ENCODE data around the gene KCNQ1. TPM values are rescaled to one million over a fixed set of nuclear protein-coding genes. Genes with fewer than 3 reads are reported as not detected.

Gene KCNQ1
- polyA plus RNA-seq, 1 donor from 2014 or later = not detected

DNA sequence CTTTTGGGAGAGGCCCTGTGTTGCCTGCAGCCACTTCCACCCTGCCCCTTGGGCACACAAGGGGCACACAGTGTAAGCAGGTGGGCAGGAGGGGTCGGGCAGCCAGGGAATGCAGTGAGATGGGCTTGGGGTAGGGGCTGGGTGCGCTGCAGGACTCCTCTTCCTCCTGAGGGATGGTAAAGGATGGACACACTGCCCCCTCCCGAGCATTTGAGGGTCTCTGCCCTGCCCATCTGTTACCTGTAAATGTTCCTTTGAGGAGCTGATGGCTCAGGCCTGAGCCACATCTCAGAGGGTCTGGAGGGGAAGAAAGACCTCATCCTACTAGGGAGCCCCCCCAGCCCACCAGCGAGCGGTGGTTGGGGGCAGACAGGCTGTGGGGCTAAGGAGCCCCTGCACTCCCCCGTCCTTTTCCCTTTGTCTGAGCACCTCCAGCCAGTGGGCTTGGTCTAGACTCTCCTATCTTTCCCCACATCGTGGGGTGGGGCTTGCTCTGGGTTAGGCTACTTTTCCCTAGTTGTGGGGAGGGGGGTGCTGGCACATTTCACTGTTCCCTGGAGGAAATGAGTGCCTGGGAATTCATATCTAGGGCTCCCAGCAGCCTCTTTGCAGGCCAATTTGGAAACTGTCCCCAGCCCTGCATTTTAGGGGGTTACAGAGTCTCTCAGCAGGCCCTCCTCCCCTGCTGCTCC lies 46.0 kb upstream of the KCNQ1 start:
- H3K4me3 ChIP-seq (ENCODE audit: low read length) = peak overlapping the region; percentile 86
- H3K36me3 ChIP-seq (ENCODE audit: insufficient read depth, low read length) = no peaks in the 10 kb centered on the region
- peak overlapping the region; percentile 98 for H3K9ac ChIP-seq (ENCODE audit: low read length)

DNA sequence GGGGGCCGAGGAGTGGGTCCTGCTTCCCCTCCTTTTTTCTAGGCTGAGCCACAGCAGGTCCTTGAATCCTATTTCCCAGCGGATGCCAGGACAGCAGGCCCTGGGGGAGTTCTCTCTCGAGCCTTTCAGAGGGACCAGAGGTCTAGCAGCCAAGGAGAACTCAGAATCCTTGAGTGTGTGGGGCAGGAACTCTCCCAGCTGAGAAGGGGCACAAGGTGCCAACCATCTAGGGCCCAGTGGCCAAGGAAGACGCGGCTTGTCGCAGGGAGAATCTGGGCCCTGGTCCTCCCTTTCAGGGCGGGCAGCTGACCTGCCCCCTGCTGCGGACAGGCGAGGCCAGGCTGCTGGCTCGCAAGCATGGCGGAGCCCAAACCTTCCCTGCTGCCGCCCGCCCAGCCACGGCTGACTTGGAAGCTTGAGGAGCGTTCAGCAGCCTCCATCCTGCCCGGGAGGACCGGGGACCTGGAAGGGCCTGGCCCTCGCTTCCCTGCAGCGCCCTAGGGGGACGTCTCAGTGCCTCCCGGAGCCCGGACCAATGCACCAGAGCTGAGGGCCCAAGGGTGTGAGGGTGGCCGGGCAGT lies 45.2 kb upstream of the KCNQ1 start:
- H3K9me3 ChIP-seq (ENCODE audit: low read length) = no peaks in the 10 kb centered on the region
- H2AFZ ChIP-seq (ENCODE audit: low read depth, low read length) = peak overlapping the region; percentile 86
- peak overlapping the region; percentile 86 for H3K4me3 ChIP-seq (ENCODE audit: low read length)
- no peaks in the 10 kb centered on the region for H3K9me2 ChIP-seq (ENCODE audit: insufficient read depth, low read length)
- no peaks in the 10 kb centered on the region for H3K36me3 ChIP-seq (ENCODE audit: insufficient read depth, low read length)
- no peaks in the 10 kb centered on the region for H4K20me1 ChIP-seq (ENCODE audit: insufficient read depth)
- peak overlapping the region; percentile 84 for H3K4me2 ChIP-seq (ENCODE audit: low read length)
- H3K27me3 ChIP-seq (ENCODE audit: insufficient read depth, low read depth, low read length) = no peaks in the 10 kb centered on the region
- TF ChIP-seq SMC3 (conservative IDR thresholded peaks at IDR 0.05; ENCODE audit: poor library complexity) (no peak), MXI1 (conservative IDR thresholded peaks at IDR 0.05; ENCODE audit: poor library complexity, severe bottlenecking) (no peak)
- peak overlapping the region; percentile 98 for H3K9ac ChIP-seq (ENCODE audit: low read length)
- peak overlapping the region; percentile 94 for H3K27ac ChIP-seq (ENCODE audit: low read length)
- H3K79me2 ChIP-seq (replicated peaks; ENCODE audit: insufficient read depth, low read length) = peaks cover 13% of the 10 kb centered on the region
- no peaks in the 10 kb centered on the region for H3F3A ChIP-seq (ENCODE audit: insufficient read depth, low read length, poor library complexity, severe bottlenecking)

More for the DNA sequence above, 46.0 kb upstream of the KCNQ1 start:
- Histone ChIP-seq H3K27me3 (ENCODE audit: insufficient read depth, low read depth, low read length) (no peaks in the 10 kb centered on the region), H2AFZ (ENCODE audit: low read depth, low read length) (no peak overlapping the region), H3F3A (ENCODE audit: insufficient read depth, low read length, poor library complexity, severe bottlenecking) (no peaks in the 10 kb centered on the region), H3K9me3 (ENCODE audit: low read length) (no peaks in the 10 kb centered on the region), H3K27ac (ENCODE audit: low read length) (no peak overlapping the region), H3K79me2 (replicated peaks; ENCODE audit: insufficient read depth, low read length) (peaks cover 13% of the 10 kb centered on the region), H3K4me2 (ENCODE audit: low read length) (peak overlapping the region; percentile 84), H4K20me1 (ENCODE audit: insufficient read depth) (no peaks in the 10 kb centered on the region), H3K9me2 (ENCODE audit: insufficient read depth, low read length) (no peaks in the 10 kb centered on the region)
- TF ChIP-seq, protein P1, sequence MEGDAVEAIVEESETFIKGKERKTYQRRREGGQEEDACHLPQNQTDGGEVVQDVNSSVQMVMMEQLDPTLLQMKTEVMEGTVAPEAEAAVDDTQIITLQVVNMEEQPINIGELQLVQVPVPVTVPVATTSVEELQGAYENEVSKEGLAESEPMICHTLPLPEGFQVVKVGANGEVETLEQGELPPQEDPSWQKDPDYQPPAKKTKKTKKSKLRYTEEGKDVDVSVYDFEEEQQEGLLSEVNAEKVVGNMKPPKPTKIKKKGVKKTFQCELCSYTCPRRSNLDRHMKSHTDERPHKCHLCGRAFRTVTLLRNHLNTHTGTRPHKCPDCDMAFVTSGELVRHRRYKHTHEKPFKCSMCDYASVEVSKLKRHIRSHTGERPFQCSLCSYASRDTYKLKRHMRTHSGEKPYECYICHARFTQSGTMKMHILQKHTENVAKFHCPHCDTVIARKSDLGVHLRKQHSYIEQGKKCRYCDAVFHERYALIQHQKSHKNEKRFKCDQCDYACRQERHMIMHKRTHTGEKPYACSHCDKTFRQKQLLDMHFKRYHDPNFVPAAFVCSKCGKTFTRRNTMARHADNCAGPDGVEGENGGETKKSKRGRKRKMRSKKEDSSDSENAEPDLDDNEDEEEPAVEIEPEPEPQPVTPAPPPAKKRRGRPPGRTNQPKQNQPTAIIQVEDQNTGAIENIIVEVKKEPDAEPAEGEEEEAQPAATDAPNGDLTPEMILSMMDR (IDR thresholded peaks at IDR 0.05; ENCODE audit: poor library complexity, severe bottlenecking) = no peak
- TF ChIP-seq, protein P2, sequence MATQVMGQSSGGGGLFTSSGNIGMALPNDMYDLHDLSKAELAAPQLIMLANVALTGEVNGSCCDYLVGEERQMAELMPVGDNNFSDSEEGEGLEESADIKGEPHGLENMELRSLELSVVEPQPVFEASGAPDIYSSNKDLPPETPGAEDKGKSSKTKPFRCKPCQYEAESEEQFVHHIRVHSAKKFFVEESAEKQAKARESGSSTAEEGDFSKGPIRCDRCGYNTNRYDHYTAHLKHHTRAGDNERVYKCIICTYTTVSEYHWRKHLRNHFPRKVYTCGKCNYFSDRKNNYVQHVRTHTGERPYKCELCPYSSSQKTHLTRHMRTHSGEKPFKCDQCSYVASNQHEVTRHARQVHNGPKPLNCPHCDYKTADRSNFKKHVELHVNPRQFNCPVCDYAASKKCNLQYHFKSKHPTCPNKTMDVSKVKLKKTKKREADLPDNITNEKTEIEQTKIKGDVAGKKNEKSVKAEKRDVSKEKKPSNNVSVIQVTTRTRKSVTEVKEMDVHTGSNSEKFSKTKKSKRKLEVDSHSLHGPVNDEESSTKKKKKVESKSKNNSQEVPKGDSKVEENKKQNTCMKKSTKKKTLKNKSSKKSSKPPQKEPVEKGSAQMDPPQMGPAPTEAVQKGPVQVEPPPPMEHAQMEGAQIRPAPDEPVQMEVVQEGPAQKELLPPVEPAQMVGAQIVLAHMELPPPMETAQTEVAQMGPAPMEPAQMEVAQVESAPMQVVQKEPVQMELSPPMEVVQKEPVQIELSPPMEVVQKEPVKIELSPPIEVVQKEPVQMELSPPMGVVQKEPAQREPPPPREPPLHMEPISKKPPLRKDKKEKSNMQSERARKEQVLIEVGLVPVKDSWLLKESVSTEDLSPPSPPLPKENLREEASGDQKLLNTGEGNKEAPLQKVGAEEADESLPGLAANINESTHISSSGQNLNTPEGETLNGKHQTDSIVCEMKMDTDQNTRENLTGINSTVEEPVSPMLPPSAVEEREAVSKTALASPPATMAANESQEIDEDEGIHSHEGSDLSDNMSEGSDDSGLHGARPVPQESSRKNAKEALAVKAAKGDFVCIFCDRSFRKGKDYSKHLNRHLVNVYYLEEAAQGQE (IDR thresholded peaks at IDR 0.05; ENCODE audit: borderline replicate concordance) = no peak
- TF ChIP-seq EZH2 (IDR thresholded peaks at IDR 0.05; ENCODE audit: borderline replicate concordance, insufficient read depth, low read length, poor library complexity, severe bottlenecking) = no peak
- TF ChIP-seq RAD21 (conservative IDR thresholded peaks at IDR 0.05) = no peak
- TF ChIP-seq SMC3 (conservative IDR thresholded peaks at IDR 0.05; ENCODE audit: poor library complexity) = no peak
- TF ChIP-seq MXI1 (conservative IDR thresholded peaks at IDR 0.05; ENCODE audit: poor library complexity, severe bottlenecking) = no peak
- TF ChIP-seq TAF1 (IDR thresholded peaks at IDR 0.05; ENCODE audit: low read depth) = no peak
- TF ChIP-seq POLR2AphosphoS5 (IDR thresholded peaks at IDR 0.05) = no peak

All from neural cell (in vitro differentiated cells).